GM23338 (cell line): ENCODE results near the gene DLX4. TPM values are rescaled to one million over a fixed set of nuclear protein-coding genes. Genes with fewer than 3 reads are reported as not detected.

Experiments
- ATAC-seq: fragments of 200-7000 bp; cut with Tn5 transposase; 3 replicates; pipeline ENCODE4 v1.9.1; 2020
- DNase-seq: peaks from one replicate; pipeline ENCODE4 v3.0.0-alpha.2; 2015; ENCODE audit warnings: low spot score
- H2AFZ ChIP-seq: fragments of 200-600 bp; sonication (generic); 2 replicates; pipeline ENCODE4 v1.8.0; 2016; ENCODE audit warnings: antibody characterized with exemption, mild to moderate bottlenecking, moderate library complexity
- H3F3A ChIP-seq: fragments of 200-600 bp; sonication (generic); replicated peaks from 2 replicates; pipeline ENCODE4 v1.8.0; 2017; ENCODE audit warnings: antibody characterized with exemption, mixed run types, low read depth
- H3K27ac ChIP-seq: fragments of 200-600 bp; sonication (generic); 2 replicates; pipeline ENCODE4 v1.6.1; 2016; ENCODE audit warnings: low read depth
- H3K27me3 ChIP-seq: fragments of 200-600 bp; sonication (generic); 2 replicates; pipeline ENCODE4 v1.8.0; 2016; ENCODE audit warnings: mild to moderate bottlenecking, mixed run types, moderate library complexity; ENCODE audit not compliant: insufficient read depth
- H3K36me3 ChIP-seq: fragments of 200-600 bp; sonication (generic); 2 replicates; pipeline ENCODE4 v1.8.0; 2016; ENCODE audit warnings: mild to moderate bottlenecking; ENCODE audit not compliant: insufficient read depth
- H3K4me1 ChIP-seq: fragments of 200-600 bp; sonication (generic); 2 replicates; pipeline ENCODE4 v1.8.0; 2016; ENCODE audit warnings: mild to moderate bottlenecking, moderate library complexity; ENCODE audit not compliant: insufficient read depth
- H3K4me2 ChIP-seq: fragments of 200-600 bp; sonication (generic); 2 replicates; pipeline ENCODE4 v1.7.1; 2017; ENCODE audit warnings: mixed run types
- H3K4me3 ChIP-seq: fragments of 200-600 bp; sonication (generic); 2 replicates; pipeline ENCODE4 v1.6.1; 2016; ENCODE audit warnings: mixed run types
- H3K79me2 ChIP-seq: fragments of 200-600 bp; sonication (generic); replicated peaks from 2 replicates; pipeline ENCODE4 v1.8.0; 2017; ENCODE audit warnings: mild to moderate bottlenecking; ENCODE audit not compliant: insufficient read depth
- H3K9me2 ChIP-seq: fragments of 200-600 bp; sonication (generic); 2 replicates; pipeline ENCODE4 v1.8.0; 2017; ENCODE audit not compliant: insufficient read depth
- H4K20me1 ChIP-seq: fragments of 200-600 bp; sonication (generic); replicated peaks from 2 replicates; pipeline ENCODE4 v1.8.0; 2017; ENCODE audit warnings: mild to moderate bottlenecking; ENCODE audit not compliant: insufficient read depth
- H3K27ac Mint-ChIP-seq: 2 replicates; pipeline ENCODE4 v1.8.0; 2020; ENCODE audit warnings: inconsistent platforms, mild to moderate bottlenecking, moderate library complexity, mixed read lengths
- H3K27me3 Mint-ChIP-seq: 3 replicates; pipeline ENCODE4 v1.8.0; 2022; ENCODE audit warnings: low read depth, mild to moderate bottlenecking, moderate library complexity, mixed read lengths, inconsistent platforms; ENCODE audit not compliant: insufficient read depth, poor library complexity
- H3K36me3 Mint-ChIP-seq: 3 replicates; pipeline ENCODE4 v1.8.0; 2021; ENCODE audit warnings: low read depth, mild to moderate bottlenecking, inconsistent platforms, moderate library complexity, mixed read lengths
- H3K4me1 Mint-ChIP-seq: 3 replicates; pipeline ENCODE4 v1.8.0; 2020; ENCODE audit warnings: mild to moderate bottlenecking, inconsistent platforms, mixed read lengths
- H3K4me3 Mint-ChIP-seq: 3 replicates; pipeline ENCODE4 v1.8.0; 2021; ENCODE audit warnings: moderate library complexity, mild to moderate bottlenecking, inconsistent platforms, mixed read lengths
- H3K9me3 Mint-ChIP-seq: 3 replicates; pipeline ENCODE4 v1.8.0; 2020; ENCODE audit warnings: moderate library complexity, mild to moderate bottlenecking, inconsistent platforms, mixed read lengths
- CREB1 ChIP-seq: fragments of 250-450 bp; sonication (Bioruptor Pico); IDR thresholded peaks from 2 replicates; pipeline ENCODE4 v1.5.0; 2020; ENCODE audit warnings: low read depth, mild to moderate bottlenecking, moderate library complexity
- CTCF ChIP-seq, 2 experiments: fragments of 200-600 bp in 1 of 2; sonication (generic) in 1 of 2; conservative IDR thresholded peaks; 2 replicates each; pipeline versions ENCODE4 v1.5.1 to v1.6.1; 2016 to 2017; ENCODE audit warnings: antibody characterized with exemption in 2 of 2, low read depth in 2 of 2, mild to moderate bottlenecking in 2 of 2, moderate library complexity in 1 of 2
- ETS1 ChIP-seq: IDR thresholded peaks from 2 replicates; pipeline ENCODE4 v1.6.1; 2016; ENCODE audit warnings: antibody characterized with exemption
- EZH2 ChIP-seq: fragments of 200-600 bp; sonication (generic); IDR thresholded peaks from one replicate; pipeline ENCODE4 v1.8.0; 2017; ENCODE audit warnings: antibody characterized with exemption, mild to moderate bottlenecking, low read depth; ENCODE audit not compliant: unreplicated experiment
- EZH2phosphoT487 ChIP-seq: fragments of 200-600 bp; sonication (generic); IDR thresholded peaks from one replicate; pipeline ENCODE4 v1.8.1; 2018; ENCODE audit warnings: antibody characterized with exemption; ENCODE audit not compliant: unreplicated experiment
- POLR2AphosphoS5 ChIP-seq: IDR thresholded peaks from 2 replicates; pipeline ENCODE4 v1.6.1; 2016; ENCODE audit warnings: antibody characterized with exemption, low read depth
- REST ChIP-seq: IDR thresholded peaks from one replicate; pipeline ENCODE4 v1.6.1; 2018; ENCODE audit warnings: antibody characterized with exemption; ENCODE audit not compliant: unreplicated experiment
- STAT1 ChIP-seq: IDR thresholded peaks from one replicate; pipeline ENCODE4 v1.6.1; 2016; ENCODE audit warnings: antibody characterized with exemption; ENCODE audit not compliant: unreplicated experiment
- ZNF114 ChIP-seq: fragments of 250-450 bp; sonication (Bioruptor Pico); IDR thresholded peaks from 2 replicates; pipeline ENCODE4 v1.5.0; 2020; ENCODE audit warnings: mild to moderate bottlenecking, moderate library complexity
- ZNF331 ChIP-seq: fragments of 250-450 bp; sonication (Bioruptor Pico); IDR thresholded peaks from 2 replicates; pipeline ENCODE4 v1.5.0; 2020; ENCODE audit warnings: low read depth, mild to moderate bottlenecking, moderate library complexity
- ZNF462 ChIP-seq: fragments of 250-450 bp; sonication (Bioruptor Pico); IDR thresholded peaks from 2 replicates; pipeline ENCODE4 v1.5.0; 2020; ENCODE audit warnings: mild to moderate bottlenecking, moderate library complexity
- polyA plus RNA-seq: library from polyadenylated mRNA; unstranded; fragments of >200 nt; fragmentation: Nextera tagmentation; extraction: Ambion mirVana; gene quantifications from 2 replicates; pipeline ENCODE4 v1.2.1, GENCODE V29; 2016
- total RNA-seq: library from RNA; depleted of rRNA; stranded (reverse); fragments of >200 nt; shearing (Covaris generic); gene quantifications from 2 replicates; pipeline ENCODE4 v1.2.3, GENCODE V29; 2014

DLX4 gene
- total and polyA plus RNA-seq, 2 experiments from 2014 or later: 0.10 to 0.79 TPM

- H3K27ac ChIP-seq: no peak overlapping the region
- no peaks in the 10 kb centered on the region; the same call in 1 of the 3 replicates for H3K9me3 Mint-ChIP-seq
- H3K9me2 ChIP-seq: no peaks in the 10 kb centered on the region
- H3K36me3 Mint-ChIP-seq: no peaks in the 10 kb centered on the region; the same call in 2 of the 3 replicates
- peaks cover 38% of the 10 kb centered on the region for H3K4me1 ChIP-seq
- no peaks in the 10 kb centered on the region for H3K79me2 ChIP-seq
- peaks cover 47% of the 10 kb centered on the region for H3K4me1 Mint-ChIP-seq
- H3K27ac Mint-ChIP-seq: no peak overlapping the region
- H3K4me3 Mint-ChIP-seq: peak overlapping the region; percentile 91
- H3K4me2 ChIP-seq: peak overlapping the region; percentile 84
- DNase-seq: peak; percentile 98
- H3K27me3 Mint-ChIP-seq: peaks cover 98% of the 10 kb centered on the region
- ATAC-seq: peak; percentile 53
- peaks cover 99% of the 10 kb centered on the region for H3K27me3 ChIP-seq
- peaks cover 13% of the 10 kb centered on the region for H3F3A ChIP-seq
- TF ChIP-seq EZH2 (no peak), ZNF331 (CRISPR knock-in tag) (no peak), CTCF (conservative IDR thresholded peaks at IDR 0.05; ENCODE audit: low read depth in 2 of 2) (no peak), STAT1 (no peak), EZH2phosphoT487 (no peak), REST (no peak), ZNF462 (CRISPR knock-in tag) (no peak), POLR2AphosphoS5 (0 out of 2 replicates have a peak, but pooled peaks have one; percentile 19), CREB1 (CRISPR knock-in tag) (no peak), ETS1 (0 out of 2 replicates have a peak, but pooled peaks have one; percentile 14), ZNF114 (CRISPR knock-in tag) (no peak)
- H2AFZ ChIP-seq: peak overlapping the region; percentile 98
- peak overlapping the region; percentile 65 for H3K4me3 ChIP-seq
- H3K36me3 ChIP-seq: no peaks in the 10 kb centered on the region
- H4K20me1 ChIP-seq: peaks cover 28% of the 10 kb centered on the region
Observed at GRCh38 chr17:49968405-49969133, 421 bp upstream of the DLX4 start.
